GM13976 (cell line): Measurements from ENCODE around the gene CRIP1.

ENCODE experiments used
- DNase-seq: peaks from one replicate; pipeline ENCODE4 v3.0.0; 2012; ENCODE audit warnings: low spot score
- CTCF ChIP-seq: IDR thresholded peaks from 2 replicates; pipeline ENCODE4 v1.5.1; 2012; ENCODE audit warnings: borderline replicate concordance, mild to moderate bottlenecking; ENCODE audit not compliant: insufficient read depth; ENCODE audit errors: extremely low read depth, missing control alignments, control extremely low read depth
- in situ Hi-C: fragments of 300-500 bp; cut with MboI; formaldehyde crosslinking; loops from one replicate; pipeline ENCODE4 v1.12.0; 2022; ENCODE audit warnings: low sequenced_read_pairs, mixed read lengths, inconsistent platforms; ENCODE audit not compliant: unreplicated experiment

Gene CRIP1

GRCh38 chr14:105469456-105470349 is 17.0 kb upstream of the CRIP1 start:
- DNase-seq: no peak
- in situ Hi-C loops: no loop called here
- TF ChIP-seq CTCF: no peak

GRCh38 chr14:105470350-105471296 is 16.1 kb upstream of the CRIP1 start:
- DNase-seq: no peak
- in situ Hi-C loops: no loop called here
- TF ChIP-seq CTCF: no peak

- in situ Hi-C loops: no loop called here
- DNase-seq: no peak
- no peak for TF ChIP-seq CTCF
These were observed 15.3 kb upstream of the CRIP1 start for GRCh38 chr14:105471297-105471821.

GRCh38 chr14:105471823-105472485 is 14.7 kb upstream of the CRIP1 start:
- in situ Hi-C loops: no loop called here
- DNase-seq: no peak
- no peak for TF ChIP-seq CTCF

GRCh38 chr14:105472486-105472991 is 14.1 kb upstream of the CRIP1 start:
- in situ Hi-C loops: no loop called here
- TF ChIP-seq CTCF: no peak
- DNase-seq: no peak
